Progenitor cell of endocrine pancreas (in vitro differentiated cells): ENCODE results near the gene CD164L2. TPM values are rescaled to one million over a fixed set of nuclear protein-coding genes. Genes with fewer than 3 reads are reported as not detected.

Source experiments
- DNase-seq: peaks from one replicate; pipeline ENCODE4 v3.0.0; 2021; ENCODE audit warnings: low spot score; ENCODE audit not compliant: unreplicated experiment
- H3K27ac Mint-ChIP-seq: 2 replicates; pipeline ENCODE4 v1.8.0; 2021; ENCODE audit warnings: mild to moderate bottlenecking, moderate library complexity, mixed read lengths
- H3K27me3 Mint-ChIP-seq: 2 replicates; pipeline ENCODE4 v1.8.0; 2021; ENCODE audit warnings: mixed read lengths
- H3K36me3 Mint-ChIP-seq: 2 replicates; pipeline ENCODE4 v1.8.0; 2022; ENCODE audit warnings: mixed read lengths; ENCODE audit not compliant: insufficient read depth
- H3K4me1 Mint-ChIP-seq: 2 replicates; pipeline ENCODE4 v1.8.0; 2021; ENCODE audit warnings: low read depth, mixed read lengths
- H3K4me3 Mint-ChIP-seq: 2 replicates; pipeline ENCODE4 v1.8.0; 2021; ENCODE audit warnings: low read depth, mild to moderate bottlenecking, moderate library complexity, mixed read lengths
- H3K9me3 Mint-ChIP-seq: 2 replicates; pipeline ENCODE4 v1.8.0; 2021; ENCODE audit warnings: low read depth, mixed read lengths
- CTCF ChIP-seq: fragments of 200-600 bp; sonication (generic); IDR thresholded peaks from one replicate; pipeline ENCODE4 v1.5.0; 2021; ENCODE audit warnings: antibody characterized with exemption, mild to moderate bottlenecking; ENCODE audit not compliant: unreplicated experiment
- total RNA-seq: library from RNA; stranded (reverse); gene quantifications from 2 replicates; pipeline ENCODE4 v1.2.1, GENCODE V29; 2021

The CD164L2 gene
- total RNA-seq, 1 donor from 2014 or later = not detected

- no peak overlapping the region for H3K27ac Mint-ChIP-seq
- no peaks in the 10 kb centered on the region for H3K36me3 Mint-ChIP-seq
- peak; percentile 24 for TF ChIP-seq CTCF
- peaks cover 33% of the 10 kb centered on the region for H3K27me3 Mint-ChIP-seq
- no peaks in the 10 kb centered on the region for H3K9me3 Mint-ChIP-seq
- no peak overlapping the region for H3K4me3 Mint-ChIP-seq
- DNase-seq = no peak
- H3K4me1 Mint-ChIP-seq = peaks cover 4% of the 10 kb centered on the region
These were observed 14.1 kb downstream of the CD164L2 start for GRCh38 chr1:27368869-27369582.

- peak overlapping the region; percentile 55 for H3K4me3 Mint-ChIP-seq
- H3K27me3 Mint-ChIP-seq = peaks cover 46% of the 10 kb centered on the region
- no peaks in the 10 kb centered on the region for H3K9me3 Mint-ChIP-seq
- no peak for TF ChIP-seq CTCF
- peaks cover 4% of the 10 kb centered on the region for H3K4me1 Mint-ChIP-seq
- H3K27ac Mint-ChIP-seq = peak overlapping the region; percentile 56
- no peaks in the 10 kb centered on the region for H3K36me3 Mint-ChIP-seq
- no peak for DNase-seq
These were observed 15.9 kb downstream of the CD164L2 start for GRCh38 chr1:27367160-27367650.

GRCh38 chr1:27366411-27367159 is 16.5 kb downstream of the CD164L2 start, which contains the start of gene MAP3K6:
TSS of gene MAP3K6 (minus strand) at chr1:27366961. CDS start at chr1:27366597, 364 bp downstream.
- peak; percentile 46 for DNase-seq
- peak; percentile 42 for TF ChIP-seq CTCF
- no peaks in the 10 kb centered on the region for H3K9me3 Mint-ChIP-seq
- peaks cover 52% of the 10 kb centered on the region for H3K27me3 Mint-ChIP-seq
- H3K4me3 Mint-ChIP-seq = peak within 1 kb of the TSS; percentile 69
- H3K4me1 Mint-ChIP-seq = peaks cover 4% of the 10 kb centered on the region
- H3K27ac Mint-ChIP-seq = peak within 1 kb of the TSS; percentile 86
- H3K36me3 Mint-ChIP-seq = no peaks in the 10 kb centered on the region

- DNase-seq = peak; percentile 55
- Mint-ChIP-seq H3K4me1 (peaks cover 4% of the 10 kb centered on the region), H3K27ac (peak overlapping the region; percentile 86), H3K9me3 (no peaks in the 10 kb centered on the region), H3K4me3 (peak overlapping the region; percentile 69), H3K27me3 (peaks cover 57% of the 10 kb centered on the region), H3K36me3 (no peaks in the 10 kb centered on the region)
- no peak for TF ChIP-seq CTCF
These were observed 17.1 kb downstream of the CD164L2 start for GRCh38 chr1:27366113-27366410.

- no peaks in the 10 kb centered on the region for H3K9me3 Mint-ChIP-seq
- peak; percentile 60 for DNase-seq
- peak overlapping the region; percentile 86 for H3K27ac Mint-ChIP-seq
- peak overlapping the region; percentile 69 for H3K4me3 Mint-ChIP-seq
- TF ChIP-seq CTCF = no peak
- peaks cover 60% of the 10 kb centered on the region for H3K27me3 Mint-ChIP-seq
- peaks cover 4% of the 10 kb centered on the region for H3K4me1 Mint-ChIP-seq
- H3K36me3 Mint-ChIP-seq = no peaks in the 10 kb centered on the region
These were observed 17.6 kb downstream of the CD164L2 start for GRCh38 chr1:27365372-27366112.
